HCEC 1CT (cell line): ENCODE measurements around the gene FAM83E.
"Not testable (repeated sequence)": the region's sequence is repeated elsewhere in the genome, so short reads cannot be mapped to it uniquely, and the experiment has no call there.

Experiments
- DNase-seq: peaks from one replicate; pipeline ENCODE4 v3.0.0-alpha.2; 2017

Gene FAM83E

GRCh38 chr19:48639483-48640375, 24.9 kb upstream of the FAM83E start:
- no peak for DNase-seq

DNA sequence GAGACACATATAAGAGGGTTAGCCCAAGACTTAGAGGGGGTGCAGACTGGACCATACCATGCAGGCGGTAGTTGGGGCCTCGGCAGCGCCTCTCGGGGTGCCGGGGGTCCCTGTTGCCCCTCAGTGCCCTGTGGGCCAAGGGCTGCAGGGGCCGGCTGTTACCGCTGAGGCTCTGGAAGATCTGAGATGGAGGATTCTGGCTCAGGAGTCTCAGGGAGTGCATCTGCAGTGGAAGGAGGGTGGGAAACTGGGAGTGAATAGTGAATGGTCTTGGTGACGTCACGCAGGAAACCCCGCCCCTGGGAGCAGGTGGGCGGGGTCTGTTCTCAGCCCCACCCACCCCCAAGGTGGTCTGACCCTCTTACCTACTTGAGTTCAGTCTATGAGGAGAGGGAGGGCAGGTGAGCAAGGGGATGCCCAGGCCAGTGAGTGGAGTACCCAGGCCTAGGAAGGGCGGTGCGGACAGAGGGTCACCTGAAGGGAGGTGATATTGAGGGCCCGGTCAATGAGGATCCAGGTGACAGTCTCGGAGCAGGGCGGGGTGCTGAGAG, 24.0 kb upstream of the FAM83E start:
- DNase-seq: no peak

DNA sequence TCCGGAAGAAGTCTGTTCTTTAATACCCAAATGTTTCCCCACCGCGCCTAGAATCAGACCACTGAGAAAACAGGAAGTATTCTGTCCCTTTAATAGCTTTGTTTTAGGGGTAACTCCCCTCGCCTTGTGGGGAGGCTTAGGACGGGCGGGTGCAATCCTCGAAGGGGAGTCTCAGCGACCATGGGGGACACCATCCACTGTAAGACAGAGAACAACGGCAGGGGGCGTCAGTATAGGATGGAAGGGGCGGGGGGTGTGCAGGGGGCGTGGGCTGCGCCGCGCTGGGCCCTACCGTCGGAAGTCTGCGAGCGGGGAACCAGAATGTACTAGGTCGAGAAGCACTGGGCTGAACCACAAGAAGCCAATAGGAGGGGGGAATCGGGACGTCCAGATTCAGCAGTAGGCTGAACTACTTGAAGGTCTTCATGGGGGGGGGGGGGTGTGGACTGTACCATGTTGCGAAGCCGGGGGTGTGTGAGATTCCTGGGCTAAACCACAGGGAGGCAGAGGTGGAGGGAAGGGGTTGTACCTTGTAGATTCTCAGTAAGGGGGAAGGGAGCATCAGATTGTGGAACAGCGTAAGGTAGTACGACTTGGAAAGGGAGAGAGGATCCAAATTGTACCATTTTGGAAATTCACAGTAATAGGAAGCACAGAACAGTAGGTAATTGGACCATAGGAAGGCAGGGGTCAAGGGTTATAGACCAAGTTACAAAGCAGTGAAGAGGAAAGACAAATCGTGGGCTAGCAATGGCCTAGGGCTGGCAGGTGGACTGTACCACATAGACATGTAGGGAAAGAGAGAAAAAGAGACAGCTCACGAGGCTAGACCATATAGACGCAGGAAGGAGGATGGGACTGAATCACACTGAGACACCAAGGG, 23.3 kb upstream of the FAM83E start:
- peak; percentile 93 for DNase-seq

- peak; percentile 96 for DNase-seq
Observed at GRCh38 chr19:48637449-48637947, 22.6 kb upstream of the FAM83E start.

GRCh38 chr19:48636859-48637448, 22.1 kb upstream of the FAM83E start, which contains the start of gene DBP:
Gene DBP, minus strand, starts transcription at chr19:48637379. Its CDS starts 385 bp downstream, at chr19:48636994.
- no peak for DNase-seq

DNA sequence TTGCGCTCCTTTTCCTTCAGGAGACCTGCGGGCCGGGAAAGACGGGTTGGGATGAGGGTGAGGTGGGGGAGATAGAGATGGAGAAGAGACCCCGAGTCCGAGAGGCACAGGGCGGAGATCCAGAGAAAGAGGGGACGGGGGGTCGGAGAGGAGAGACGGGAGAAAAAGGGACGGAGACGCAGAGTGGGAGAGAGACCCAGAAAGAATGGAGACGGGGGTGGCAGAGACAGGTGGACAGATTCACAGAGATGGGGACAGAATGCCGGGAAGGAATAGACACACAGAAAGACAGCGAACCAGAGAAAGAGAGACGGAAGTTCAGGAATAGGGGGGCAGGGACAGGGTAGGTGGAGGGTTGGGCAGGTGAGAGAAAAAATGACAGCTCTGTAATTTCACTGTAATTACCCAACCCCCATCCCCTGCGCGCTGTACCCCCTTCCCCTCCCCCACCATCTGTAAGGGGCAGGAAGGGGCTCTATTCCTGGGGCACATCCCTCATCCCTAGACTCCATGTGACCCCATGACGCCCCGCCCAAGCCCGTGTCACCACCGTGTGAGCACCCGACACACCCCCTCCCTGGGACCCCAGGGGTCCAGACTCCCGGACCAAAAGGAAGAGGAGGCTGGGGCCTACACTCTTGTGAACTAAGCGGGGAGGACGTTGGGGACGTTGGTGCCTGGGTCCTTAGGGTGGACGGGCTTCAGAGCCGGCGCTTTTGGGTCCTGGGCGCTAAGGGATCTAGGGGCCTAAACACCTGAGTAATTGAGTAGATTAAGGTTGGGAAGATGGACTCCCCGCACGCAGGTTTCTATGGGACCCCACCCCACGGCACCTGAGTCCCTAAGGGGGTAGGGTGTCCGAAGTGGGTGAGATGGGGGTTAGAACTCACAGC, 21.3 kb upstream of the FAM83E start:
- DNase-seq: no peak

GRCh38 chr19:48635263-48635965, 20.5 kb upstream of the FAM83E start:
- DNase-seq: no peak

GRCh38 chr19:48634424-48635262, 19.8 kb upstream of the FAM83E start:
- peak; percentile 92 for DNase-seq

DNA sequence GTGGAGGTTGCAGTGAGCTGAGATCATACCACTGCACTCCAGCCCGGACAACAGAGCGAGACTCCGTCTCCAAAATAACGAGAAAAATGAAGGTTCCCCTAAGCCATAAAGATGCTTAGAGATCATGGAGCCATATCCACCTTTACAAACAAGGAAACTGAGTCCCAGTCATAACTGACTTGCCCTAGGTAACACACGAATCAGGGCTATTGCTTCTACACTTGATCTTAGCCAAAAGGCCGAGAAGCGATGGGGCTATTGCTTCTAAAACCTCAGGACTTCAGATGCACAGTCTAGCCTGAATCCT, 19.1 kb upstream of the FAM83E start:
- no peak for DNase-seq

- DNase-seq: no peak
Observed at GRCh38 chr19:48633148-48634035, 18.5 kb upstream of the FAM83E start.

DNA sequence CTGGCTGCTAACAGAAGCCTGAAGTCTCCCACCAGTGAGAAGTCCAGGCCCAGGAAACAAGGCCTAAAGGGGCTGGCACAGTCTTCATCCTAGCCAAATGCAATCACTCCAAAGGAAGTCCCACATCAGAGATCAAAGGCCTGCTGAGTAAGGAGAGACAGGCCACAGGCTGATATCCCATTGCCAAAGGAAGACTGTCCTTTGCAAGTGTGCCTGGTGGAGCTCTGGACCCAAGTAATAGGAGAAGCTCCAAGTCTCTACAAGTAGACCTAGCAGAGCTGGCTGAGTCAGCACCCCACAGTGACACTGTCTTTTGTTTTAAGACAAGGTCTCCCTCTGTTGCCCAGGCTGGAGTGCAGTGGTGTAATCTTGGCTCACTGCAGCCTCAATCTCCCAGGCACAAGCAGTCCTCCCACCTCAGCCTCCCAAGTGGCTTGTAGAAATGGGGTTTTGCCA, 17.8 kb upstream of the FAM83E start:
- peak; percentile 19 for DNase-seq

GRCh38 chr19:48632286-48632685, 17.4 kb upstream of the FAM83E start:
- DNase-seq: not testable (repeated sequence)

- no peak for DNase-seq
Observed at GRCh38 chr19:48631225-48631624, 16.3 kb upstream of the FAM83E start.

DNA sequence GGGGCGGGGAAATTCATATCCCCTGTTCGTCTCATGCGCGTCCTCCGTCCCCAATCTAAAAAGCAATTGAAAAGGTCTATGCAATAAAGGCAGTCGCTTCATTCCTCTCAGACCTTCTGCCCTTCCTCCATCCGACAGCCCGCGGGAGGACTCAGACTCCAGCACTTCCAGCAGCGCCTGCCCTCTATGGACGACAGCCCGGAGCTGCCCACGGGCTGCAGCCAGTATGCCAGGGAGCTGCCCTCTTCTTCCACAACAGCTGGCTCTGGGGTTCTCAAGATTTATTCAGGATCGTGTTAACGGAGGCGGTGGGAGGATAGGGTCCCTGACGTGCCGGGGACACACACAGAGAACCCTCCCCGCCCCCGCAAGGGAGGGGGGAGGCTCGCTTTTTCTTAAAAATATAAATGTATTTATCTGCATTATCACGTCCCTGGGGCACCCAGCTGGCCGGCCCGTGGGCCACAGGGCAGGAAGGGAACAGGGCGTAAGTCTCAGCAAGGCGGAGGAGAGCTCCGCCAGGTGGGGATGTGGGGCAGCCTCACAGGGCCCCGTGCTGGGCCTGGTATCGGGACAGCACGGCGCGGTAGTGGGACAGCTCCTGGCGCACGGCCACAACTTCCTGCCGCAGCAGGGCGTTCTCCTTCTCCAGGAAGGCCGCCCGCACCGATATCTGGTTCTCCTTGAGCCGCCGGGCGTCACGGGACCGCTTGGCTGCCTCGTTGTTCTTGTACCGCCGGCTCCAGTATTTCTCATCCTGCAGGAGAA, 15.6 kb upstream of the FAM83E start:
- no peak for DNase-seq

- no peak for DNase-seq
Observed at GRCh38 chr19:48629599-48630295, 14.9 kb upstream of the FAM83E start.

DNA sequence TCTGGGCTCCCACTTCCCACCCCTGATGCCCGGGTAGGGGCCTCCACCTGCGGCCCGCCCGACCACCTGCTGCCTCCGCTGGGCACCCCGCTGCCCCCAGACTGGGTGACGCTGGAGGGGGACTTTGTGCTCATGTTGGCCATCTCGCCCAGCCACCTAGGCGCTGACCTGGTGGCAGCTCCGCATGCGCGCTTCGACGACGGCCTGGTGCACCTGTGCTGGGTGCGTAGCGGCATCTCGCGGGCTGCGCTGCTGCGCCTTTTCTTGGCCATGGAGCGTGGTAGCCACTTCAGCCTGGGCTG, 14.4 kb upstream of the FAM83E start:
- DNase-seq: no peak

- DNase-seq: no peak
Observed at GRCh38 chr19:48628486-48629296, 13.8 kb upstream of the FAM83E start.
